Thoracic aorta (tissue), 2 donors: ENCODE data around the gene SULF2. TPM values are rescaled to one million over a fixed set of nuclear protein-coding genes. Genes with fewer than 3 reads are reported as not detected.

Source experiments
- ATAC-seq: fragments of 150-250 bp; one replicate; pipeline ENCODE4 v1.8.0; 2017; ENCODE audit warnings: low read depth; ENCODE audit not compliant: insufficient number of reproducible peaks, low FRiP score
- DNase-seq: peaks from one replicate; pipeline ENCODE4 v3.0.0-alpha.2; 2020; ENCODE audit warnings: low spot score
- H3K27ac ChIP-seq, 2 donors: fragments of 200-600 bp; sonication (generic); 1 replicate in 1 of 2; 2 replicates in 1 of 2; pipeline ENCODE4 v1.5.1; 2016; ENCODE audit warnings: mild to moderate bottlenecking in 2 of 2, moderate library complexity in 2 of 2
- H3K27me3 ChIP-seq: fragments of 200-600 bp; sonication (generic); replicated peaks from 2 replicates; pipeline ENCODE4 v1.6.0; 2016; ENCODE audit warnings: mild to moderate bottlenecking; ENCODE audit not compliant: insufficient read depth
- H3K36me3 ChIP-seq: fragments of 200-600 bp; sonication (generic); one replicate; pipeline ENCODE4 v1.5.1; 2016
- H3K4me1 ChIP-seq, 2 donors: fragments of 200-600 bp; sonication (generic); 1 replicate in 1 of 2; 2 replicates in 1 of 2; pipeline versions ENCODE4 v1.5.1 to v1.6.0; 2016; ENCODE audit warnings: low read depth in 2 of 2, mild to moderate bottlenecking in 1 of 2; ENCODE audit not compliant: control insufficient read depth in 1 of 2
- H3K4me3 ChIP-seq: fragments of 200-600 bp; sonication (generic); 2 replicates; pipeline ENCODE4 v1.5.1; 2016; ENCODE audit warnings: mild to moderate bottlenecking
- H3K9me3 ChIP-seq: fragments of 200-600 bp; sonication (generic); 2 replicates; pipeline ENCODE4 v1.5.1; 2016
- total RNA-seq, 2 donors: library from RNA; depleted of rRNA; stranded (reverse); fragments of >200 nt; gene quantifications; one replicate each; pipeline versions ENCODE4 v1.1.0 to v1.2.3, GENCODE V29; 2016
- TF ChIP-seq, protein P1 (sequence below): fragments of 200-600 bp; sonication (generic); IDR thresholded peaks from one replicate; pipeline ENCODE4 v1.5.1; 2019; ENCODE audit warnings: antibody characterized with exemption

Gene SULF2
- total RNA-seq, 2 donors from 2014 or later, result 39.0 to 53.9 TPM

GRCh38 chr20:47736570-47737152 is 48.6 kb downstream of the SULF2 start:
- no peak for DNase-seq
- no peaks in the 10 kb centered on the region for H3K27me3 ChIP-seq
- TF ChIP-seq, protein P1, sequence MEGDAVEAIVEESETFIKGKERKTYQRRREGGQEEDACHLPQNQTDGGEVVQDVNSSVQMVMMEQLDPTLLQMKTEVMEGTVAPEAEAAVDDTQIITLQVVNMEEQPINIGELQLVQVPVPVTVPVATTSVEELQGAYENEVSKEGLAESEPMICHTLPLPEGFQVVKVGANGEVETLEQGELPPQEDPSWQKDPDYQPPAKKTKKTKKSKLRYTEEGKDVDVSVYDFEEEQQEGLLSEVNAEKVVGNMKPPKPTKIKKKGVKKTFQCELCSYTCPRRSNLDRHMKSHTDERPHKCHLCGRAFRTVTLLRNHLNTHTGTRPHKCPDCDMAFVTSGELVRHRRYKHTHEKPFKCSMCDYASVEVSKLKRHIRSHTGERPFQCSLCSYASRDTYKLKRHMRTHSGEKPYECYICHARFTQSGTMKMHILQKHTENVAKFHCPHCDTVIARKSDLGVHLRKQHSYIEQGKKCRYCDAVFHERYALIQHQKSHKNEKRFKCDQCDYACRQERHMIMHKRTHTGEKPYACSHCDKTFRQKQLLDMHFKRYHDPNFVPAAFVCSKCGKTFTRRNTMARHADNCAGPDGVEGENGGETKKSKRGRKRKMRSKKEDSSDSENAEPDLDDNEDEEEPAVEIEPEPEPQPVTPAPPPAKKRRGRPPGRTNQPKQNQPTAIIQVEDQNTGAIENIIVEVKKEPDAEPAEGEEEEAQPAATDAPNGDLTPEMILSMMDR, result no peak
- H3K27ac ChIP-seq, result no peak overlapping the region
- H3K9me3 ChIP-seq, result no peaks in the 10 kb centered on the region
- no peak overlapping the region for H3K4me3 ChIP-seq
- peaks cover 0 to 5% of the 10 kb centered on the region in 2 donors for H3K4me1 ChIP-seq
- no peak for ATAC-seq
- no peaks in the 10 kb centered on the region for H3K36me3 ChIP-seq

GRCh38 chr20:47735412-47736400 is 49.6 kb downstream of the SULF2 start:
- Histone ChIP-seq H3K27ac (no peak overlapping the region), H3K27me3 (no peaks in the 10 kb centered on the region), H3K4me3 (no peak overlapping the region), H3K9me3 (no peaks in the 10 kb centered on the region), H3K36me3 (no peaks in the 10 kb centered on the region), H3K4me1 (no peaks in the 10 kb centered on the region)
- TF ChIP-seq, protein P1, result no peak
- ATAC-seq, result no peak
- no peak for DNase-seq

DNA sequence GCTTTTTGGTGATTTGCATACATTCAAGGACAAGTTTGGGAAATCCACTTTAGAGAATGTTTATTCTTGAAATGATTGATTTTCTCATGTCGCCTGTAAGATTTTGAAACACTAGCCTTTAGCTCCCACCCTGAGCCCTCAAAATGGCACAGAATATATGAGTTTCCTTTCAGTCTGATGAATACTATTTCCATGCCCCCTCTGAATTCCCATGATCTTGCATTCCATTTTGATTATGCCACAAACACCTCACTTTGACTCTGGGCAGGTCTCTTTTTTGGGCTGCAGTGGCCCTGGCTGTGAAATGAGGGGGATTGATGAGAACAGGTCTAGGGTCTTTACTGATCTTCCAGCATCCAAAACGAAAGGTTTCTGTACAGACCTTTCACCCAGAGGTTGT is 50.4 kb downstream of the SULF2 start:
- ATAC-seq (no peak), DNase-seq (no peak)
- Histone ChIP-seq H3K27ac (no peak overlapping the region), H3K36me3 (no peaks in the 10 kb centered on the region), H3K4me3 (no peak overlapping the region), H3K4me1 (no peaks in the 10 kb centered on the region), H3K9me3 (no peaks in the 10 kb centered on the region), H3K27me3 (no peaks in the 10 kb centered on the region)
- TF ChIP-seq, protein P1, result no peak

- H3K36me3 ChIP-seq, result no peaks in the 10 kb centered on the region
These were observed 51.4 kb downstream of the SULF2 start for GRCh38 chr20:47733892-47734291.

GRCh38 chr20:47730744-47731143 is 54.5 kb downstream of the SULF2 start:
- H3K4me1 ChIP-seq, result no peaks in the 10 kb centered on the region

More at GRCh38 chr20:47733892-47734291, 51.4 kb downstream of the SULF2 start:
- no peak overlapping the region for H3K27ac ChIP-seq
- no peaks in the 10 kb centered on the region for H3K27me3 ChIP-seq
- TF ChIP-seq, protein P1, result no peak
- H3K9me3 ChIP-seq, result no peaks in the 10 kb centered on the region
- ATAC-seq, result no peak
- DNase-seq, result no peak
- H3K4me3 ChIP-seq, result no peak overlapping the region
- no peaks in the 10 kb centered on the region for H3K4me1 ChIP-seq

More at GRCh38 chr20:47730744-47731143, 54.5 kb downstream of the SULF2 start:
- DNase-seq (no peak), ATAC-seq (no peak)
- Histone ChIP-seq H3K36me3 (no peaks in the 10 kb centered on the region), H3K9me3 (no peaks in the 10 kb centered on the region), H3K27me3 (no peaks in the 10 kb centered on the region), H3K4me3 (no peak overlapping the region), H3K27ac (no peak overlapping the region)
- TF ChIP-seq, protein P1, result no peak
